Stomach (tissue), 9 donors: ENCODE data around the gene MINK1. TPM values are rescaled to one million over a fixed set of nuclear protein-coding genes. Genes with fewer than 3 reads are reported as not detected.
"Not testable (repeated sequence)": the region's sequence is repeated elsewhere in the genome, so short reads cannot be mapped to it uniquely, and the experiment has no call there.

Experiments
- DNase-seq, 2 donors: peaks; one replicate each; pipeline versions ENCODE4 v3.0.0 to v3.0.0-alpha.2; 2013 to 2019
- H3K27ac ChIP-seq, 5 donors: fragments of 200-600 bp in 4 of 5; sonication (generic) in 4 of 5; one replicate each; pipeline ENCODE4 v1.5.1; 2013 to 2019; ENCODE audit warnings: mild to moderate bottlenecking in 1 of 5, moderate library complexity in 1 of 5
- H3K27me3 ChIP-seq, 3 donors: fragments of 200-600 bp; sonication (generic); one replicate each; pipeline ENCODE4 v1.5.1; 2017 to 2019; ENCODE audit warnings: mixed run types in 1 of 3
- H3K36me3 ChIP-seq, 4 donors: fragments of 200-600 bp; sonication (generic); 1 replicate in 3 of 4; 2 replicates in 1 of 4; pipeline ENCODE4 v1.5.1; 2016 to 2019
- H3K4me1 ChIP-seq, 4 donors: fragments of 200-600 bp; sonication (generic); one replicate each; pipeline ENCODE4 v1.5.1; 2016 to 2019
- H3K4me3 ChIP-seq, 4 donors: fragments of 200-600 bp; sonication (generic) in 3 of 4; one replicate each; pipeline ENCODE4 v1.5.1; 2016 to 2019; ENCODE audit warnings: mild to moderate bottlenecking in 1 of 4
- H3K9me3 ChIP-seq, 4 donors: fragments of 200-600 bp; sonication (generic); one replicate each; pipeline ENCODE4 v1.5.1; 2016 to 2019
- EP300 ChIP-seq: sonication (generic); formaldehyde crosslinking; IDR thresholded peaks from one replicate; pipeline ENCODE4 v1.6.1; 2017; ENCODE audit warnings: antibody characterized with exemption
- POLR2A ChIP-seq, 4 donors: fragments of 450-650 bp; IDR thresholded peaks; one replicate each; pipeline ENCODE4 v1.6.1; 2016; ENCODE audit warnings: antibody characterized with exemption in 4 of 4, control low read depth in 2 of 4, mild to moderate bottlenecking in 1 of 4, moderate library complexity in 1 of 4
- POLR2AphosphoS5 ChIP-seq, 3 donors: sonication (generic); formaldehyde crosslinking; IDR thresholded peaks; one replicate each; pipeline ENCODE4 v1.6.1; 2016; ENCODE audit warnings: antibody characterized with exemption in 3 of 3
- WGBS, 5 donors: extraction: QIAGEN DNeasy Blood & Tissue Kit in 3 of 5; methylation state at CpG; one replicate each; pipeline versions ENCODE4 v1.1.5 to v1.1.7; 2013 to 2018; 5-methylcytosine and 5-hydroxymethylcytosine counted together
- intact Hi-C: fragments of 100-400 bp; cut with DNase I; formaldehyde crosslinking; loops from one replicate; pipeline ENCODE4 v1.15.1; 2023; ENCODE audit warnings: low total_unique reads
- polyA plus RNA-seq, 3 donors: library from polyadenylated mRNA; stranded (reverse); fragments of 200-250 nt; gene quantifications; one replicate each; pipeline ENCODE4 v1.2.3, GENCODE V29; 2013
- total RNA-seq, 5 donors: library from RNA; depleted of rRNA; stranded (reverse); fragments of >200 nt; gene quantifications; one replicate each; pipeline versions ENCODE4 v1.1.0 to v1.2.3, GENCODE V29; 2014 to 2016
- TF ChIP-seq, protein P1 (sequence below), 7 experiments: fragments of 450-650 bp in 4 of 7; fragments of 200-600 bp in 3 of 7; sonication (generic) in 3 of 7; IDR thresholded peaks; one replicate each; pipeline ENCODE4 v1.5.1; 2016 to 2019; ENCODE audit warnings: antibody characterized with exemption in 7 of 7, control low read depth in 2 of 7, mild to moderate bottlenecking in 1 of 7
- donor health status: healthy with polysubstance abuse.
- donor health status: Bipolar disorder and iron deficiency.
- donor health status: healthy.

Gene MINK1
- total and polyA plus RNA-seq, 8 donors: 24.6 to 230 (median 49.4) TPM

DNA sequence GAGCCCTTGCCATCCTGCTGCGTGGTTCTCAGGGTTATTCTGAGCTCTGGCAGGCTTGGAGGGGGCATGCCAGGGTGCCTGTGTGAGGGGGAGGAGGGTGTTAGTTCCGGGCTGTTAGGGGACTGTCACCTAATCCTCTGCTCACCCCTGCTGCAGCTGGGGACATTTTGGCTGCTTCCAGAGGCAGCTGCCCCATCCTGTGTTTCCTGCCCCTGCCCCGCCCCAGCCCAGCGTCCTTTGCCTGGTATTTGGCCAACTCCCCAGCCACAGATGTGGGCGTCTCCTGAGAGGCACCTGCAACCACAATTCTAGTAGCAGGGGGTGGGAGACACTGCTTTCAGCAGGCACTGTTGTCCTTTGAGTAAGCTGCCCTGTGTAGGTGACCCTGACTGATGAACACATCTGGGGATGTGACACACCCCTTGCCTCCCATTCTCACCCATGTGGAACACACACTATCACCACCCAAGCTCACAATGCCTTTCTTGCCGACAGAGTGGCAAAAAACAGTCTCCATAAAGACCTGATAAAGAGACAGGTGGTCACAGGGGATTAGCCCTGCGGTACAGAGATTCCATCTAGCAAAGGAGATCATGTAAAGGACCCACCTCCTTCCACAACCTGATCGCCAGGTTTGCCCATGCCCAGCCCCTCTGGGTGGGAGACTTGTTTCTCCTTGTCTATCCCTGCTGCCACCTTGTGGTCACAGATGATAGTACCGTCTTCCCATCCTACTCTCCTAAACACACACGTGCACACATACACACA is 70.1 kb downstream of the MINK1 start, which contains the start of gene CHRNE:
Gene CHRNE, minus strand, starts transcription at position 48 of the 768 bp plus-strand sequence. Its CDS starts 35 bp downstream, at position 13.
- DNase-seq: peak; percentile 88 to 94
- intact Hi-C loops: loop anchor here (10.0 kb wide), 1 partner anchor 72 kb away; no protein-coding TSS in a partner anchor
- Histone ChIP-seq H3K27ac (peak within 1 kb of the TSS in 4 of 5 donors; percentile 24 to 71 (median 46)), H3K9me3 (no peaks in the 10 kb centered on the region), H3K27me3 (peaks cover 0 to 42% (median 0%) of the 10 kb centered on the region in 3 donors), H3K4me3 (no peak within 1 kb of the TSS), H3K36me3 (no peaks in the 10 kb centered on the region), H3K4me1 (peaks cover 20 to 52% (median 44%) of the 10 kb centered on the region in 4 donors)
- TF ChIP-seq POLR2AphosphoS5 (IDR thresholded peaks at IDR 0.05) (peak in 1 of 3 donors; percentile 43), EP300 (no peak)
- TF ChIP-seq, protein P1, sequence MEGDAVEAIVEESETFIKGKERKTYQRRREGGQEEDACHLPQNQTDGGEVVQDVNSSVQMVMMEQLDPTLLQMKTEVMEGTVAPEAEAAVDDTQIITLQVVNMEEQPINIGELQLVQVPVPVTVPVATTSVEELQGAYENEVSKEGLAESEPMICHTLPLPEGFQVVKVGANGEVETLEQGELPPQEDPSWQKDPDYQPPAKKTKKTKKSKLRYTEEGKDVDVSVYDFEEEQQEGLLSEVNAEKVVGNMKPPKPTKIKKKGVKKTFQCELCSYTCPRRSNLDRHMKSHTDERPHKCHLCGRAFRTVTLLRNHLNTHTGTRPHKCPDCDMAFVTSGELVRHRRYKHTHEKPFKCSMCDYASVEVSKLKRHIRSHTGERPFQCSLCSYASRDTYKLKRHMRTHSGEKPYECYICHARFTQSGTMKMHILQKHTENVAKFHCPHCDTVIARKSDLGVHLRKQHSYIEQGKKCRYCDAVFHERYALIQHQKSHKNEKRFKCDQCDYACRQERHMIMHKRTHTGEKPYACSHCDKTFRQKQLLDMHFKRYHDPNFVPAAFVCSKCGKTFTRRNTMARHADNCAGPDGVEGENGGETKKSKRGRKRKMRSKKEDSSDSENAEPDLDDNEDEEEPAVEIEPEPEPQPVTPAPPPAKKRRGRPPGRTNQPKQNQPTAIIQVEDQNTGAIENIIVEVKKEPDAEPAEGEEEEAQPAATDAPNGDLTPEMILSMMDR (IDR thresholded peaks at IDR 0.05): peak in 5 of 7 experiments; percentile 61 to 80 (median 73)
- WGBS, 5 donors: 8 to 17% (median 11%) methylated on average over 9 to 10 of the region's 10 CpGs

- H3K27ac ChIP-seq, H3K4me3 ChIP-seq, DNase-seq, H3K9me3 ChIP-seq, H3K36me3 ChIP-seq: not testable (repeated sequence)
- Histone ChIP-seq H3K27me3 (peaks cover 0 to 10% (median 0%) of the 10 kb centered on the region in 3 donors), H3K4me1 (peaks cover 9 to 34% (median 25%) of the 10 kb centered on the region in 4 donors)
- intact Hi-C loops: loop anchor here (10.0 kb wide), 1 partner anchor 68 kb away; no protein-coding TSS in a partner anchor
Observed at GRCh38 chr17:4906642-4907041, 73.5 kb downstream of the MINK1 start.

GRCh38 chr17:4908301-4908700 is 75.2 kb downstream of the MINK1 start:
- intact Hi-C loops: loop anchor here (10.0 kb wide), 1 partner anchor 66 kb away; no protein-coding TSS in a partner anchor

GRCh38 chr17:4908711-4909496 is 75.8 kb downstream of the MINK1 start:
- peaks cover 0 to 5% (median 0%) of the 10 kb centered on the region in 3 donors for H3K27me3 ChIP-seq
- H3K4me1 ChIP-seq: peaks cover 8 to 13% (median 9%) of the 10 kb centered on the region in 4 donors
- DNase-seq: peak; percentile 92 to 95
- no peaks in the 10 kb centered on the region for H3K9me3 ChIP-seq
- intact Hi-C loops: loop anchor here (10.0 kb wide), 1 partner anchor 66 kb away; no protein-coding TSS in a partner anchor
- WGBS, 5 donors: 12 to 19% (median 16%) methylated on average over 17 to 20 of the region's 20 CpGs
- no peak overlapping the region for H3K4me3 ChIP-seq
- H3K36me3 ChIP-seq: no peaks in the 10 kb centered on the region
- peak in 2 of 3 donors; percentile 59 to 76 for TF ChIP-seq POLR2AphosphoS5 (IDR thresholded peaks at IDR 0.05)
- TF ChIP-seq EP300: no peak
- TF ChIP-seq, protein P1 (IDR thresholded peaks at IDR 0.05): peak in 5 of 7 experiments; percentile 70 to 90 (median 85)
- peak overlapping the region; percentile 24 to 64 (median 45) for H3K27ac ChIP-seq

More at GRCh38 chr17:4908301-4908700, 75.2 kb downstream of the MINK1 start:
- peak overlapping the region in 2 of 5 donors; percentile 23 to 43 for H3K27ac ChIP-seq
- TF ChIP-seq POLR2AphosphoS5 (IDR thresholded peaks at IDR 0.05): no peak
- no peak for TF ChIP-seq POLR2A (IDR thresholded peaks at IDR 0.05)
- no peak for TF ChIP-seq EP300
- TF ChIP-seq, protein P1 (IDR thresholded peaks at IDR 0.05): no peak
- peaks cover 9 to 18% (median 15%) of the 10 kb centered on the region in 4 donors for H3K4me1 ChIP-seq
- H3K4me3 ChIP-seq: no peak overlapping the region
- H3K27me3 ChIP-seq: peaks cover 0 to 8% (median 0%) of the 10 kb centered on the region in 3 donors
- no peaks in the 10 kb centered on the region for H3K9me3 ChIP-seq
- DNase-seq: no peak
- no peaks in the 10 kb centered on the region for H3K36me3 ChIP-seq
- 32 to 54% (median 49%) methylated on average over 10 of the region's 10 CpGs for WGBS, 5 donors
